ENCODE measurements around the gene AKIP1. TPM values are rescaled to one million over a fixed set of nuclear protein-coding genes. Genes with fewer than 3 reads are reported as not detected.

The AKIP1 gene
- total and polyA plus RNA-seq, 9 of the 15 experiments (the other 6 are each of a cell fraction or from before 2014, with no cell fraction given) = 9.0 to 52.6 (median 36.2) TPM

DNA sequence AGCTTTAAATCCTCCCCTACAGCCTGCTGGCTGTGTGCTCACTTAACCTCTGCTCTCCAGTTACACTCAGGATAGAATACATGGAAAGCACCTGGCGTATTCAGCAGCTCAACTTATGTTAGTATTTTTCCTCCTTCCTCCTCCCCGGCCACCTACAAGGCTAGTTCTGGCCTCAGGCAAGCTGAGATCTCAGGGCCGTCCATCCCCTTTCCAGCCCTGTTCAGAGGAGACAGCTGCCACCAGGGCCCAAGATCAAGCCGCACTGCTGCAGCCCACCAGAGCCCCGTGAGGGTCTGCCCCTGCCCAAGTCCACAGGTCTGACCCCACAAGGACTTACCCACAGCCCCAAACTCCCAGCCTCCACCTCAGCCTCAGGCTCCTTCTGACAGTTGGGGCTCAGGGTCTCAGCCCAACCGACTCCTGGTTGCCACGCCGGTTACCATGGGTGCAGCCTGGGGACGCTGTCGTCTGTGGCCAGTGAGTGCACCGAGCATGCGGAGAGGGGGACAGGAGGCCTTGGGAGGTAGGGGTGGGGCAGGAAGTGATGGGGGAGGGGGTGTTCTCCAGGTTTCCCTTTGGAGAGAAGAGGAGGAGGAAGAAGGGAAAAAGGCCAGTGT, 21.7 kb downstream of the AKIP1 start, which contains the start of gene C11orf16:
Gene C11orf16 (minus strand): TSS at position 384 of the 617 bp plus-strand sequence. CDS start 639 bp downstream, outside the sequence.
- DNase-seq (ENCODE audit: extremely low read depth in 1 of 4, low spot score in 3 of 4) = peak in 1 of 4 experiments; percentile 27
- H3K27ac ChIP-seq (ENCODE audit: extremely low read depth, low read depth, low read length) = no peak within 1 kb of the TSS
- CTCF ChIA-PET (ENCODE audit: low intra/inter-chr PET ratio) = no interaction called here
- in situ Hi-C loops (cut with MboI) (no loop called here), intact Hi-C loops (cut with micrococcal nuclease) (no loop called here)
- H3K4me2 ChIP-seq (ENCODE audit: insufficient read depth, low read length) = no peak within 1 kb of the TSS
- no peaks in the 10 kb centered on the region for H3K36me3 ChIP-seq (ENCODE audit: control insufficient read depth, insufficient read depth, low read length)
- FAIRE-seq = no peak
- H3K4me3 ChIP-seq = no peak within 1 kb of the TSS
- H3K27me3 ChIP-seq (ENCODE audit: control insufficient read depth in 2 of 2, insufficient read depth in 2 of 2, low read length in 2 of 2) = no peaks in the 10 kb centered on the region; a peak in 1 of 5 replicates
- no peaks in the 10 kb centered on the region for H3K79me2 ChIP-seq (ENCODE audit: control insufficient read depth, insufficient read depth, low read length)
- peaks cover 2% of the 10 kb centered on the region for H3K9me1 ChIP-seq (ENCODE audit: control insufficient read depth, insufficient read depth, low read length)
- peak; percentile 50 for ATAC-seq
- H3K4me1 ChIP-seq (replicated peaks in 1 of 2; ENCODE audit: control insufficient read depth in 2 of 2, insufficient read depth in 2 of 2, low read length in 2 of 2) = peaks cover 6 to 11% of the 10 kb centered on the region in 2 experiments; a peak in 4 of 5 replicates
- 27% methylated on average over 11 of the region's 12 CpGs for WGBS (ENCODE audit: insufficient coverage, low coverage, missing lambda C conversion rate)
- POLR2A ChIA-PET = interaction anchor here (0.5 to 1.8 kb wide), 3 partner anchors 8 to 472 kb away, joined by 3 to 4 read pairs (median 4); no protein-coding TSS in a partner anchor
- peak within 1 kb of the TSS in 1 of 2 experiments; percentile 73; a peak in 2 of 4 replicates for H3K9ac ChIP-seq (ENCODE audit: insufficient read depth in 1 of 2, low read depth in 2 of 2, low read length in 2 of 2)
- no peaks in the 10 kb centered on the region for H3K9me3 ChIP-seq (replicated peaks; ENCODE audit: control insufficient read depth, insufficient read depth, low read depth, low read length)
- H4K20me1 ChIP-seq (replicated peaks; ENCODE audit: control insufficient read depth, insufficient read depth, low read length) = no peaks in the 10 kb centered on the region
- peak; percentile 56 for TF ChIP-seq RFX1 (IDR thresholded peaks at IDR 0.05)
- no peak for TF ChIP-seq NFXL1 (CRISPR knock-in tag; IDR thresholded peaks at IDR 0.05)
- no peak for TF ChIP-seq MYBL2 (IDR thresholded peaks at IDR 0.05; ENCODE audit: low read depth)
- no peak for TF ChIP-seq MYBL2 (CRISPR knock-in tag; IDR thresholded peaks at IDR 0.05; ENCODE audit: borderline replicate concordance)
- H2AFZ ChIP-seq (ENCODE audit: low read depth, low read length) = peak within 1 kb of the TSS; percentile 52; the same call in 1 of the 2 replicates
- no TSS peak for BruUV-seq (replicated peaks)

DNA sequence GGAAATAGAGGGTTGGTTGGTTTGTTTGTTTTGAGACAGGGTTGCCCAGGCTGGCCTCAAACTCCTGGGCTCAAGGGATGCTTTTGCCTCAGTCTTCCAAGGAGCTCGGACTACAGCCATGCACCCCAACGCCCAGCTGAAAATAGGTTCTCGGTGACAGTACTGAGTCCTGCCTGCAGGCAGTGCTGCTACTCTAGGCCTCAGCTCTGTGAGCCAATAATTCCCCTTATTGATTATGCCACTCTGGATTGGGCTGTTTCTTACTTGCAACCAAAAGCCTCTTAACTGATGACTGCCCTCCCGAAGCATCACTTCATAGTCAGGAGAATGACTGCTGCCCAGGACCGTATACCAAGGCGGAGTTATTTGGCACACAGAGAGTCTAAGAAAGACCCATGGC, 22.9 kb downstream of the AKIP1 start:
- no peaks in the 10 kb centered on the region for H3K9me3 ChIP-seq (replicated peaks; ENCODE audit: control insufficient read depth, insufficient read depth, low read depth, low read length)
- H3K9ac ChIP-seq (ENCODE audit: insufficient read depth in 1 of 2, low read depth in 2 of 2, low read length in 2 of 2) = no peak overlapping the region
- no peak overlapping the region for H3K4me2 ChIP-seq (ENCODE audit: insufficient read depth, low read length)
- no peaks in the 10 kb centered on the region for H4K20me1 ChIP-seq (replicated peaks; ENCODE audit: control insufficient read depth, insufficient read depth, low read length)
- peaks cover 6 to 11% of the 10 kb centered on the region in 2 experiments; a peak in 4 of 5 replicates for H3K4me1 ChIP-seq (replicated peaks in 1 of 2; ENCODE audit: control insufficient read depth in 2 of 2, insufficient read depth in 2 of 2, low read length in 2 of 2)
- H3K4me3 ChIP-seq = no peak overlapping the region
- ChIA-PET POLR2A (interaction anchor here (0.6 to 1.1 kb wide), 2 partner anchors 8 to 31 kb away, joined by 3 read pairs; no protein-coding TSS in a partner anchor), CTCF (ENCODE audit: low intra/inter-chr PET ratio) (no interaction called here)
- ATAC-seq (peak; percentile 52; the same call in 2 of the 3 replicates), DNase-seq (ENCODE audit: extremely low read depth in 1 of 4, low spot score in 3 of 4) (no peak), FAIRE-seq (no peak)
- TF ChIP-seq CTCF (IDR thresholded peaks at IDR 0.05 in 2 of 3, conservative IDR thresholded peaks at IDR 0.05 in 1 of 3; ENCODE audit: insufficient read depth in 2 of 3, low read depth in 1 of 3, low read length in 3 of 3) (peak; percentile 16 to 34 (median 34); a peak in 2 of 6 replicates), RAD21 (CRISPR knock-in tag; conservative IDR thresholded peaks at IDR 0.05 in 1 of 2, IDR thresholded peaks at IDR 0.05 in 1 of 2) (0 out of 4 replicates have a peak, but pooled peaks of 1 of the 2 experiments have one; percentile 28), ZNF583 (CRISPR knock-in tag; IDR thresholded peaks at IDR 0.05) (no peak)
- BruUV-seq (replicated peaks) = no TSS peak
- in situ Hi-C loops (cut with MboI) (no loop called here), intact Hi-C loops (cut with micrococcal nuclease) (no loop called here)
- WGBS (ENCODE audit: insufficient coverage, low coverage, missing lambda C conversion rate) = 49% methylated on average over 6 of the region's 6 CpGs
- H2AFZ ChIP-seq (ENCODE audit: low read depth, low read length) = no peak overlapping the region
- no peaks in the 10 kb centered on the region for H3K79me2 ChIP-seq (ENCODE audit: control insufficient read depth, insufficient read depth, low read length)
- H3K27ac ChIP-seq (ENCODE audit: extremely low read depth, low read depth, low read length) = no peak overlapping the region
- peaks cover 2% of the 10 kb centered on the region for H3K9me1 ChIP-seq (ENCODE audit: control insufficient read depth, insufficient read depth, low read length)
- no peaks in the 10 kb centered on the region; a peak in 1 of 5 replicates for H3K27me3 ChIP-seq (ENCODE audit: control insufficient read depth in 2 of 2, insufficient read depth in 2 of 2, low read length in 2 of 2)
- no peaks in the 10 kb centered on the region for H3K36me3 ChIP-seq (ENCODE audit: control insufficient read depth, insufficient read depth, low read length)
